ENCODE measurements around the gene ERBIN.
A peak's percentile ranks its signal among the peaks of the same experiment; 100 is the strongest.

The ERBIN gene

GRCh38 chr5:66001952-66002351, 75.6 kb downstream of the ERBIN start:
- Histone ChIP-seq H3K4me1 (ENCODE audit: low read depth, poor library complexity, severe bottlenecking) (peaks cover 33% of the 10 kb centered on the region), H3K36me3 (ENCODE audit: insufficient read depth) (no peaks in the 10 kb centered on the region)

GRCh38 chr5:66002415-66002814, 76.0 kb downstream of the ERBIN start:
- Histone ChIP-seq H3K4me2 (peak overlapping the region; percentile 23), H3K4me3 (IDR thresholded peaks at IDR 0.05; ENCODE audit: insufficient read depth, low read depth, low read length) (no peak overlapping the region), H3K79me2 (ENCODE audit: insufficient read depth, low read depth) (peaks cover 23% of the 10 kb centered on the region; the same call in 1 of the 2 replicates), H4K20me1 (ENCODE audit: insufficient read depth) (peaks cover 4% of the 10 kb centered on the region), H3K9ac (no peak overlapping the region), H3K27ac (peak overlapping the region; percentile 1; the same call in 1 of the 2 replicates), H3K36me3 (ENCODE audit: insufficient read depth) (no peaks in the 10 kb centered on the region), H3K27me3 (ENCODE audit: insufficient read depth, low read depth) (no peaks in the 10 kb centered on the region), H3K4me1 (ENCODE audit: low read depth, poor library complexity, severe bottlenecking) (peaks cover 33% of the 10 kb centered on the region), H2AFZ (ENCODE audit: low read depth) (no peak overlapping the region)
- TF ChIP-seq, protein P1, sequence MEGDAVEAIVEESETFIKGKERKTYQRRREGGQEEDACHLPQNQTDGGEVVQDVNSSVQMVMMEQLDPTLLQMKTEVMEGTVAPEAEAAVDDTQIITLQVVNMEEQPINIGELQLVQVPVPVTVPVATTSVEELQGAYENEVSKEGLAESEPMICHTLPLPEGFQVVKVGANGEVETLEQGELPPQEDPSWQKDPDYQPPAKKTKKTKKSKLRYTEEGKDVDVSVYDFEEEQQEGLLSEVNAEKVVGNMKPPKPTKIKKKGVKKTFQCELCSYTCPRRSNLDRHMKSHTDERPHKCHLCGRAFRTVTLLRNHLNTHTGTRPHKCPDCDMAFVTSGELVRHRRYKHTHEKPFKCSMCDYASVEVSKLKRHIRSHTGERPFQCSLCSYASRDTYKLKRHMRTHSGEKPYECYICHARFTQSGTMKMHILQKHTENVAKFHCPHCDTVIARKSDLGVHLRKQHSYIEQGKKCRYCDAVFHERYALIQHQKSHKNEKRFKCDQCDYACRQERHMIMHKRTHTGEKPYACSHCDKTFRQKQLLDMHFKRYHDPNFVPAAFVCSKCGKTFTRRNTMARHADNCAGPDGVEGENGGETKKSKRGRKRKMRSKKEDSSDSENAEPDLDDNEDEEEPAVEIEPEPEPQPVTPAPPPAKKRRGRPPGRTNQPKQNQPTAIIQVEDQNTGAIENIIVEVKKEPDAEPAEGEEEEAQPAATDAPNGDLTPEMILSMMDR (conservative IDR thresholded peaks at IDR 0.05; ENCODE audit: low read depth, low read length): no peak

More at GRCh38 chr5:66001952-66002351, 75.6 kb downstream of the ERBIN start:
- Histone ChIP-seq H3K79me2 (ENCODE audit: insufficient read depth, low read depth) (peaks cover 28% of the 10 kb centered on the region; the same call in 1 of the 2 replicates), H3K9ac (no peak overlapping the region), H2AFZ (ENCODE audit: low read depth) (no peak overlapping the region), H3K4me3 (IDR thresholded peaks at IDR 0.05; ENCODE audit: insufficient read depth, low read depth, low read length) (no peak overlapping the region), H4K20me1 (ENCODE audit: insufficient read depth) (peaks cover 4% of the 10 kb centered on the region), H3K27me3 (ENCODE audit: insufficient read depth, low read depth) (no peaks in the 10 kb centered on the region), H3K27ac (peak overlapping the region; percentile 1; the same call in 1 of the 2 replicates), H3K4me2 (peak overlapping the region; percentile 23)
- TF ChIP-seq, protein P1 (conservative IDR thresholded peaks at IDR 0.05; ENCODE audit: low read depth, low read length): no peak

- peaks cover 19% of the 10 kb centered on the region; the same call in 1 of the 2 replicates for H3K79me2 ChIP-seq (ENCODE audit: insufficient read depth, low read depth)
- no peaks in the 10 kb centered on the region for H3K36me3 ChIP-seq (ENCODE audit: insufficient read depth)
- no peak overlapping the region for H3K27ac ChIP-seq
- no peak overlapping the region for H3K4me2 ChIP-seq
- no peak overlapping the region for H2AFZ ChIP-seq (ENCODE audit: low read depth)
- H3K4me3 ChIP-seq (IDR thresholded peaks at IDR 0.05; ENCODE audit: insufficient read depth, low read depth, low read length): no peak overlapping the region
- no peaks in the 10 kb centered on the region for H3K27me3 ChIP-seq (ENCODE audit: insufficient read depth, low read depth)
- H3K4me1 ChIP-seq (ENCODE audit: low read depth, poor library complexity, severe bottlenecking): peaks cover 39% of the 10 kb centered on the region
- peaks cover 4% of the 10 kb centered on the region for H4K20me1 ChIP-seq (ENCODE audit: insufficient read depth)
- no peak overlapping the region for H3K9ac ChIP-seq
- TF ChIP-seq, protein P1 (conservative IDR thresholded peaks at IDR 0.05; ENCODE audit: low read depth, low read length): no peak
Observed at GRCh38 chr5:66004216-66004615, 77.8 kb downstream of the ERBIN start.

DNA sequence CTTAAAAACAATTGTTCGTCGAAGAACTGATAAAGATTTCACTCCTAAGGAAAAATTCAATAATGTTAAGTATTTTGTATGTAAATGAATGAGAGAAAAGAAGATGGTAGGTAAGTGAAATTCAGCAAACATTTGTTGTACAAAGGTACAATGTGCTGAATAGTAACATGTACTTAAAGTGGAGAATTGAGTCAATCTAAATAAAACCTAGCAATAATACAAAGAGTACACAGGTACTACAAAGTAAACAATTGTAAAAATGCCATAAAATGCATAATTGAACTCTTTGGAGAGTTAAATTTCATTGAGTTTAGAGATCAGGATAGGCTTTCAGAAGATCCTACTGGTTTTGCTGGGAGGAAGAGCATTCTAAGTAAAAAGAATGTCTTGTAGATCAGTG, 82.9 kb downstream of the ERBIN start:
- Histone ChIP-seq H3K4me1 (ENCODE audit: low read depth, poor library complexity, severe bottlenecking) (peaks cover 38% of the 10 kb centered on the region), H3K36me3 (ENCODE audit: insufficient read depth) (no peaks in the 10 kb centered on the region), H3K4me3 (IDR thresholded peaks at IDR 0.05; ENCODE audit: insufficient read depth, low read depth, low read length) (no peak overlapping the region), H2AFZ (ENCODE audit: low read depth) (no peak overlapping the region), H3K79me2 (ENCODE audit: insufficient read depth, low read depth) (peaks cover 6% of the 10 kb centered on the region; the same call in 1 of the 2 replicates), H3K27ac (no peak overlapping the region), H3K4me2 (no peak overlapping the region), H3K9ac (no peak overlapping the region), H4K20me1 (ENCODE audit: insufficient read depth) (0 out of 2 replicates have a peak, but pooled peaks cover 3% of the 10 kb centered on the region), H3K27me3 (ENCODE audit: insufficient read depth, low read depth) (no peaks in the 10 kb centered on the region)
- TF ChIP-seq, protein P1 (conservative IDR thresholded peaks at IDR 0.05; ENCODE audit: low read depth, low read length): no peak
